Hepatic stellate cell (primary cell): Measurements from ENCODE around the gene ERI3.
A peak's percentile ranks its signal among the peaks of the same experiment; 100 is the strongest.
"Not testable (repeated sequence)": the region's sequence is repeated elsewhere in the genome, so short reads cannot be mapped to it uniquely, and the experiment has no call there.

Source experiments
- DNase-seq: peaks from one replicate; pipeline ENCODE4 v3.0.0; 2011; ENCODE audit warnings: low spot score

The ERI3 gene

GRCh38 chr1:44235808-44236207, 119.2 kb downstream of the ERI3 start:
- no peak for DNase-seq

GRCh38 chr1:44233593-44233992, 121.5 kb downstream of the ERI3 start:
- no peak for DNase-seq

GRCh38 chr1:44230796-44231195, 124.3 kb downstream of the ERI3 start:
- no peak for DNase-seq

DNA sequence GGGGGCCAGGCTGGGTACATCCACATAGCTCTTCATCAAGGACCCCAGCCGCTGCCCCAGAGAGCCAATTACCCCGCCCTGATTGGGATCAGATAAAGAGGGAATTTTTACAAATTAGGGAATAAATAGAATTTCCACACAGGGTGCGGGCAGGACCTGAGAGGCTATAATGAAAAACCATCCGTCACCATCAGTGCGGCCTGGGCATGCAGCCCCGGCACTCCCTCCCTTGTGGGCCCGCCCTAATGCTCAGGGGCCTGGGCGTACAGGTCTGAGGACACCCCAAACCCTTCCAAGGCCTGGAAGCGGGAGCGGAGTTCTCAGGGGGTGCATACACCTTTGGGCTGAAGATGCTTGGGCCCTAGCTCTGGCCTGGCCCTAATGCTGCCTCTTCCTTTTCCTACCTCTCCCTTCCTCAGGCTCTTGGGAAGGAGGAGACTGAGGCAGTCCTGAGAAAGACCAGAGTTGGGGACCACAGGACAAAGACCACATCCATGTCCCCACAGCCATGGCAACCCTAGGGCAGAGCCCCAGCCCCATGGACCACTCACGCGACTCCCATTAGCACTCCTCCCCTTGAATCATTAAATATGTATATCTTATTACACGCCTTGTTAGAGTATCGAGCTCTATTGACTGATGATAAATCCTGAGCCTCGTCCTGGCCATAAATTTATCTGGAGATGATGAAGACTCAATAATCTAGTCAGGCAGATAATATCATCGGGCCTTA, 125.5 kb downstream of the ERI3 start:
- DNase-seq = no peak

- DNase-seq = no peak
Measured at GRCh38 chr1:44228218-44228617, 126.8 kb downstream of the ERI3 start.

DNA sequence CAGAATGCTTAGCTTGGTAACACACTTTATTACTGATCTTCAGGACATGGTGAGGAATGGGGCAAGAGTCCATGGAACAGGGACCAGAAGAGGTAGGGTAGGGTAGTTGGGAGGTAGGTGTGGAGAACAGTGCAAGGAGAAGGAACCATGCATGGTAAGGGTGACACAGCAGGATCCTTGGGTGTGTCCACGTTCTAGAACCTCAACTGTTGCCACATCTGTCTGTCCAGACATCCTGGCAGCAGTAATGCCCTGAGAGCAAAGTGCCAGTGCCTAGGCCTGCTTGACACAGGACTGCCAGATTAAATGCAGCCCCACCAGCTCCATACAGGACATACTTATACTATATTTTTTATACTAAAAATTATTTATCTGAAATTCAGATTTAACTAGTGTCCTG, 127.8 kb downstream of the ERI3 start:
- no peak for DNase-seq

DNA sequence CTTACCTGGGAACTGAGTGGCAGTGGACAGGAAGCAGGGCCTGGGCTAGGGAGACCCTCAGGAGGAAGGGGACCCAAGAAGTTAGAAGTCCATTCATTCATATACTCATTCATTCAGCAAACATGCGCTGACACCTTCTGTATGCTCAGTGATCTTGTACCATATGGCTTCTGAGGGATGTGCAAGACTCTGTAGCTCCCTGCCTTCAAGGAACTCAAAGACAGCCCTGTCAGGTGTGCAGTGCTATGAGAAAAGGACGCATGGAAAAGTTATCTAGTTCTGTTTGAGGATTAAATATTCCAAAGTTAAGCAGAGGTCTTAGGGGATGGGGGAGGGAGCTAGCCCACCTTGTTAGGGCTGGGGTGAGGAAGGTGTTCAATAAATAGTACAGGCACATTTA, 129.3 kb downstream of the ERI3 start:
- DNase-seq = no peak

DNA sequence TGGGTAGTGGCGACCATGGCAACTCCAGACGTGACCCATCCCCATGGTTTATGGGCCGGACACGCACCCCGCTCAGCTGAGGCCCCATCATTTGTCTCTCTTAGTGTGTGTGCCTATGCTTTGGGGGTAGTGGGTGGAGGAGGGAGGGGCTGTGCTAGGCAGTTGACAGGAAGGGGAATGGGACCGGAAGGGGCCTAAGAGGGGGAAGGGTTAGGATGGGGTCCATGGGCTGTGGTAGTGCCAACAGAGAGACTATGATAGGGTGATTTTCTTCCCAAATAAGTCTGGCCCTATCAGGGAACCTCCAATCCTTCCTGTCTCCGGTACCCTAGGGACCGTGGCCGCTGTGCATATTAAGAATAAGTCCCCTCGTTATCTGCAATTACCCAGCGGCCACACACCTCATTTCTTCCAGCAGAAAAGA, 131.9 kb downstream of the ERI3 start:
- no peak for DNase-seq

- DNase-seq = no peak
Measured at GRCh38 chr1:44222397-44223186, 132.5 kb downstream of the ERI3 start.

GRCh38 chr1:44221769-44222168, 133.3 kb downstream of the ERI3 start:
- no peak for DNase-seq

GRCh38 chr1:44220755-44221154, 134.3 kb downstream of the ERI3 start:
- no peak for DNase-seq

- peak; percentile 47 for DNase-seq
Measured at GRCh38 chr1:44220001-44220751, 134.9 kb downstream of the ERI3 start.

- no peak for DNase-seq
Measured at GRCh38 chr1:44219301-44219626, 135.8 kb downstream of the ERI3 start.

GRCh38 chr1:44218503-44219300, 136.4 kb downstream of the ERI3 start:
- no peak for DNase-seq

DNA sequence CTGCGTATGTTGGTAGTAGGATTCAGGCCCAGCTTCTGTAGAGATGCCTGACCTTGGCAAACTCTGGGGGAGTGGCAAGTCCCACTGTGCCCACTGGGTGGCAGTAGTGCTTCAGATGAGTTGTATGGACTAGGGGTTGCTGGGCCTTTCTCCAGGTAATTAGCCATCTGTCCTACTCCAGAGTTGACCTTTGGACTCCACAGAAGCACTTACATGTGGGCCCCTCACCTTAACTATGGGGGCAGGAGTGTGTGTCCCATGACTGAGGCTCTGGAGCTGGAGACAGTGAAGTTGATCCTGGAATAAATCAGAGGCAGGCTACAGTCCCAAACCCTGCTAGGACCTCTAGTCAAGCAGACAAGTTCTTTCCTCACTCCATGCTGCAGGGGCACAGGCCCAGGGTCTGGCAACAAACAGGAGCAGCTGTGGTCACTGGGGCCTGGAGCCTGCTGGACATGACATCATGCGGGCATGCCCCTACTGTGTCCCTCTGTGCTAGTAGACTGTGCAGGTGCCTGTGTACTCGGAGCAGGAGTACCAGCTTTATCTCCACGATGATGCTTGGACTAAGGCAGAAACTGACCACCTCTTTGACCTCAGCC, 137.1 kb downstream of the ERI3 start:
- DNase-seq = peak; percentile 73

DNA sequence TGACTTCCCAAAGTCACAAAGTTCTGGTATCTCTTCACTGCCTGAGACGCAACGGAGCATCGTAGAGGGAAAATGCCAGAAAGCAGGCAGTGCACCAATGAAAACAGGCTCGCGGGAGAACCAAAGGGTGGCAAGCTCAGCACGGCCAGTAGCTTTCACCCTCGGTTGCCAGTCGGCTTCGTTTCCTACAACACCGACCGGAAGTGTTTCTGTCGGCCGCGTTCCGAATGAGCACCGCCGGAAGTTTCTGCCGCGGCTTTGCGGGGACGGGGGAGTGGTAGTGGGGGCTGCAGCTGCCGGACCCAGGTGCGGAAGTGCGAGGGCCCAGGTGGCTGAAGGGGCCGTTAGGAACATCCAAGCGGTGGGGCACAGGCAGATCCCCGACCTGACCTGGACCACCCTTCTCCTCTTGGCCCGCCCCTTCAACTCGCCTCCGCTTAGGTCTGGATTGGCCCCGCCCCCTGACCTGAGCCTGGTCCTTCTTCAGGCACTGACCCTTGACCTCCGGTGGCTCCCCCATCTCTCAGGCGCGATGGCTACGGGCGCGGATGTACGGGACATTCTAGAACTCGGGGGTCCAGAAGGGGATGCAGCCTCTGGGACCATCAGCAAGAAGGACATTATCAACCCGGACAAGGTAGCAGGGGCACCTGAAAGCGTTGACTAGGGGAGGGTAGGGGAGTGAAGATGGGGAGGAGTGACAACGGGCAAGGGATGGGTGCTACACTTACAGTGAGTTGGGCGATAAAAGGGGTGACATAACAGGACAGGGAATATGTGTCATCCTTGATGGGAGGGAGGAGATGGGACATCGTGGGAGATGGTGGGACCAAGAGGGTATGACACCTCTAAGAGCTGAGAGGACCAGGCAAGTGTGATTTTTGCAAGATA, 141.6 kb downstream of the ERI3 start, which contains the start of gene DMAP1:
Gene DMAP1, plus strand, starts transcription at position 250 of the 891 bp plus-strand sequence. Its CDS starts 283 bp downstream, at position 533.
- peak; percentile 73 for DNase-seq

DNA sequence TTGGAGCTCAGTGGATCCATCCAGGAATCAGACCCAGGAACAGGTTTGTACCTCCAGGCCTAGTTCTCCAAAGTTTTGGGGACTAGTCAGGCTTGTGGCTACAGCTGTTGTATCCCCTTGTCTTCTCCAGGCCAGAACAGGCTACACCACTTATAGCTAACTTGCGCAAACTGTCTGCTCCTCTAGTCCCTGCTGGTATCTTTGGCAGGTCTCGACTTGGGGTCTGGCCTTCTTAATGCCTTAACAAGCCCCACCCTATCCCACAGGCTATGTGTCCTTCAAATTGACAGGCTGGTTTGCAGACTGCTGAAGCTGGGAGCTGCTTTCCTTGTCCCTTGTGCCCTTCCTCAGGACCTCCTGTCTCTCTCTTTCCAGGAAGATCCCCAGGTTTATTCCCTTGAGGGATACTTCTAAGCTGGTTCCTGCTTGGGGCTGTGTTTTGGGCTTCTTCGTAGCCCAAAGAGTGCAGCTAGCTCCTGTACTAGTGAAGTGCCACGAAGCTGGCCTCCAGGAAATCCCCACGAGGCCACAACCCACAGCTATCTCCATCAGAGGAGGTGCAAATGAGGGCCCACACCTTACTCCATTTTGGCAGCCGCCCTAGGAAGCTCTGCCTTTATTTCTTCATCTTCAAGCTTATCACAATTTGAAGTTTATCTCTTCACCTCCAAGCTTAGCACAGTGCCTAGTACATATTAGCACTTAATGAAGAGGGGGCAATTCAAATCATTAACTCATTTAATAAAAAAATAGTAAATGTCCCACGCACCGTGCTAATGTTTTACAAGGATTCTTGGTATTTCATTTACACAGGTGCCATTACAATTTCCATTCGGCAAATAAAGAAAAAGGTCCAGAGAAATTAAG, 142.5 kb downstream of the ERI3 start:
- no peak for DNase-seq

DNA sequence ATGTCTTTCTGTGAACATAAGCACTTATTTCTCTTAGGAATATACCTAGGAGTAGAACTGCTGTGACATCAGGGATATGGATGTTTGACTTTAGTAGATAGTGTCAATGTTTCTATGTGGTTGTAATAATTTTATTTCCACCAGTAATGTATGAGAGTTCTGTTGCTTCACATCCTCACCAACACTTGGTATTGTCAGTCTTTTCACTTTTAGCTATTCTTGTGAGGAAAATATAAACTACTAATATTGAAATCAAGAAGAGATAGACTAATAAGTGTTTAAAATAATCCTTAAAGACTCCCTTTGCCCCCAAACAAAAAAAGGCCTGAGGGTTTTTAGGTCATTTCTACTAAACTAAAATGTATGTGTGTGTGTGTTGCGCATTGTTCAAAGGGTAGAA, 144.5 kb downstream of the ERI3 start:
- DNase-seq = no peak

DNA sequence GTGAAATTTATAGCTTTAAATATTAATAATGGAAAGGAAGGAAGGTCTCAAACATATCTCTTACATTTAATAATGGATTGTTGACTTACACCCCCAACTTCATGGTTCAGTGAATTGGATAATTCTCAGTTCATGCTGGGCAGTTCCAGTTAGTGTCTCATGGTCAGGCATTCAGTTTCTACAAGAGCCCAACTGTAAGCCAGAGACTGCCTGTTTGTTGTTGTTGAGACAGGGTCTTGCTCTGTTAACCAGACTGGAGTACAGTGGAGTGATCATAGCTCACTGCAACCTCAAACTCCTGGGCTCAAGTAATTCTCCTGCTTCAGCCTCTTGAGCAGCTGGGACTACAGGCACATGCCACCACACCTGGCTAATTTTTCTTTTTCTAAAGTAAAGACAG, 146.8 kb downstream of the ERI3 start:
- no peak for DNase-seq

DNA sequence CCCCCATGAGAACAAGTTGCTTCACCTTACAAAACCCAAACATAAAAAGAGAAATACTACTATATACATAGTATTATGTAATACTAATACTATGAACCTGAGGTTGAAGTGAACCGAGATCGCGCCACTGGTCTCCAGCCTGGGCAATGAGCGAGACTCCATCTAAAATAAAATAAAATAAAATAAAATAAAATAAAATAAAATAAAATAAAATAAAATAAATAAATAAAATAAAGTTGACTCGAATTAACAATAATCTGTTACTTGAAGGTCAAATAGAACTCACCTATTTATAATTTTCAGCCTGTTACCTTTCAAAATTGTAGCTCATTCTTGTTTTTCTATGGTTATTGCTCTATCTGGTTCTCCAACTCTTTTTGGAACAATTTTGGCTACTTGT, 148.5 kb downstream of the ERI3 start:
- not testable (repeated sequence) for DNase-seq
